HepG2 (cell line): ENCODE results near the gene IVL. TPM values are rescaled to one million over a fixed set of nuclear protein-coding genes. Genes with fewer than 3 reads are reported as not detected.

Source experiments
- ATAC-seq: fragments of 200-7000 bp; cut with Tn5 transposase; 3 replicates; pipeline ENCODE4 v1.9.1; 2020; ENCODE audit warnings: mild to moderate bottlenecking, moderate library complexity
- BruUV-seq: library from RNA; stranded (reverse); fragments of 400-500 nt; replicated peaks from 2 replicates; lab custom pipeline; 2021; lab: Mats Ljungman, UMichigan
- CTCF ChIA-PET: fragments of 300-600 bp; formaldehyde crosslinking; extraction: SDS; loops from one replicate; lab custom pipeline; 2021; ENCODE audit warnings: low total read pairs, inconsistent platforms, low intra/inter-chr PET ratio; lab: Yijun Ruan, JAX
- POLR2A ChIA-PET: fragments of 350-600 bp; sonication (Branson Sonifier 250); formaldehyde crosslinking; loops from one replicate; lab custom pipeline; 2020; ENCODE audit warnings: antibody characterized with exemption, inconsistent platforms; lab: Yijun Ruan, JAX
- DNase-seq: peaks from one replicate; pipeline ENCODE4 v3.0.0-alpha.2; 2015; ENCODE audit warnings: low spot score
- FAIRE-seq: peaks from 3 replicates; lab custom pipeline; 2011; peaks lifted over from hg19 to GRCh38; lab: Jason Lieb, UNC
- H2AFZ ChIP-seq: one replicate; pipeline ENCODE4 v1.6.1; 2011; ENCODE audit warnings: low read length, inconsistent platforms
- H3K27ac ChIP-seq: fragments of 300-600 bp; 3 replicates; pipeline ENCODE4 v1.8.0; 2011; ENCODE audit warnings: mixed run types, mild to moderate bottlenecking, mixed read lengths, low read length, inconsistent platforms; ENCODE audit not compliant: insufficient read depth; ENCODE audit errors: extremely low read length
- H3K27me3 ChIP-seq, 2 experiments: fragments of 200-600 bp in 1 of 2; 2 replicates in 1 of 2; 3 replicates in 1 of 2; pipeline versions ENCODE4 v1.6.0 to v1.8.0; 2011; ENCODE audit warnings: low read length in 2 of 2, mild to moderate bottlenecking in 2 of 2, moderate library complexity in 2 of 2, inconsistent platforms in 1 of 2; ENCODE audit not compliant: insufficient read depth in 2 of 2, control insufficient read depth in 1 of 2
- H3K36me3 ChIP-seq, 2 experiments: fragments of 200-600 bp in 1 of 2; replicated peaks in 1 of 2; 2 replicates in 1 of 2; 3 replicates in 1 of 2; pipeline versions ENCODE4 v1.5.1 to v1.8.0; 2011; ENCODE audit warnings: low read length in 2 of 2, inconsistent platforms in 1 of 2; ENCODE audit not compliant: insufficient read depth in 2 of 2, control insufficient read depth in 1 of 2
- H3K4me1 ChIP-seq: 2 replicates; pipeline ENCODE4 v1.5.1; 2012; ENCODE audit warnings: low read length, inconsistent platforms; ENCODE audit not compliant: insufficient read depth
- H3K4me2 ChIP-seq: 2 replicates; pipeline ENCODE4 v1.6.0; 2011; ENCODE audit warnings: low read depth, low read length, inconsistent platforms
- H3K4me3 ChIP-seq, 3 experiments: fragments of 200-600 bp in 1 of 3; sonication (generic), shearing (Covaris generic) in 1 of 3; replicated peaks in 1 of 3; 2 replicates each; pipeline ENCODE4 v1.5.1; 2011 to 2016; ENCODE audit warnings: low read length in 3 of 3, inconsistent platforms in 2 of 3, low read depth in 2 of 3, mild to moderate bottlenecking in 2 of 3, control low read depth in 1 of 3, mixed read lengths in 1 of 3; ENCODE audit not compliant: insufficient read depth in 1 of 3
- H3K79me2 ChIP-seq: one replicate; pipeline ENCODE4 v1.6.1; 2011; ENCODE audit warnings: low read length, inconsistent platforms; ENCODE audit not compliant: insufficient read depth
- H3K9ac ChIP-seq: 2 replicates; pipeline ENCODE4 v1.6.0; 2011; ENCODE audit warnings: mild to moderate bottlenecking, low read depth, low read length, inconsistent platforms; ENCODE audit not compliant: insufficient read depth
- H3K9me3 ChIP-seq: 2 replicates; pipeline ENCODE4 v1.5.1; 2012; ENCODE audit warnings: mild to moderate bottlenecking, low read length
- H4K20me1 ChIP-seq: 2 replicates; pipeline ENCODE4 v1.6.0; 2011; ENCODE audit warnings: inconsistent platforms, mild to moderate bottlenecking, low read length, moderate library complexity; ENCODE audit not compliant: insufficient read depth
- ATF7 ChIP-seq, 2 experiments: fragments of 450-650 bp in 1 of 2; sonication (generic) in 1 of 2; formaldehyde crosslinking in 1 of 2; IDR thresholded peaks; 2 replicates each; pipeline versions ENCODE4 v1.4.0 to v1.6.1; 2016 to 2020; ENCODE audit warnings: antibody characterized with exemption in 1 of 2, mild to moderate bottlenecking in 1 of 2, missing genetic modification reagents in 1 of 2
- CREB1 ChIP-seq, 2 experiments: fragments of 450-650 bp in 1 of 2; IDR thresholded peaks; 2 replicates each; pipeline ENCODE4 v1.6.1; 2016 to 2017; ENCODE audit warnings: control low read depth in 1 of 2, mild to moderate bottlenecking in 1 of 2, missing compliant biosample characterization in 1 of 2, missing genetic modification characterization in 1 of 2
- TEAD3 ChIP-seq: optimal IDR thresholded peaks from 2 replicates; pipeline ENCODE3; 2016; ENCODE audit warnings: borderline replicate concordance
- ZNF225 ChIP-seq: sonication (generic); formaldehyde crosslinking; IDR thresholded peaks from 2 replicates; pipeline ENCODE4 v1.4.0; 2020; ENCODE audit warnings: mild to moderate bottlenecking, missing genetic modification reagents
- WGBS: methylation state at CpG from one replicate; pipeline ENCODE4 v1.1.6; 2017; ENCODE audit warnings: low lambda C conversion rate; 5-methylcytosine and 5-hydroxymethylcytosine counted together
- in situ Hi-C: cut with HindIII; loops from 2 replicates; pipeline ENCODE4 v1.10.0; 2017; ENCODE audit warnings: low pct_unique_long_range_greater_than_20kb; ENCODE audit not compliant: extremely low pct_ligation_motif_present
- intact Hi-C: fragments of 100-400 bp; cut with micrococcal nuclease; formaldehyde crosslinking; loops from one replicate; pipeline ENCODE4 v1.10.0; 2022; ENCODE audit not compliant: unreplicated experiment
- polyA plus RNA-seq, 8 experiments: library from polyadenylated mRNA; depleted of rRNA in 3 of 8; stranded (reverse) in 7 of 8; unstranded in 1 of 8; fragments of >200 nt; fragmentation: Illumina TruSeq in 4 of 8; extraction: Trizol in 4 of 8; gene quantifications; 2 replicates each; pipeline versions ENCODE4 v1.2.1 to v1.2.3, GENCODE V29; 2011 to 2016; ENCODE audit warnings: low read depth in 4 of 8, missing spikeins in 1 of 8, mixed read lengths in 1 of 8; ENCODE audit not compliant: insufficient read depth in 1 of 8
- total RNA-seq, 5 experiments: library from RNA; depleted of rRNA; stranded (reverse); fragments of >200 nt; fragmentation: Illumina TruSeq; extraction: Trizol; gene quantifications; 2 replicates each; pipeline ENCODE4 v1.2.3, GENCODE V29; 2016; ENCODE audit warnings: low read depth in 1 of 5
- TF ChIP-seq, protein P1 (sequence below), 2 experiments: sonication (generic) in 1 of 2; formaldehyde crosslinking in 1 of 2; IDR thresholded peaks; 2 replicates each; pipeline versions ENCODE4 v1.4.0 to v1.6.1; 2016 to 2020; ENCODE audit warnings: borderline replicate concordance in 1 of 2, low read depth in 1 of 2, mild to moderate bottlenecking in 1 of 2, missing genetic modification reagents in 1 of 2
- TF ChIP-seq, protein P2 (sequence below): sonication (generic); formaldehyde crosslinking; IDR thresholded peaks from 2 replicates; pipeline ENCODE4 v1.4.0; 2020; ENCODE audit warnings: missing genetic modification reagents

The IVL gene
- total and polyA plus RNA-seq, 2 of the 13 experiments (the other 11 are each of a cell fraction or from before 2014, with no cell fraction given) = not detected

- H3K27ac ChIP-seq = no peak overlapping the region
- TF ChIP-seq CREB1 (IDR thresholded peaks at IDR 0.05) (peak; percentile 54; the same call in 1 of the 2 replicates), CREB1 (CRISPR knock-in tag; IDR thresholded peaks at IDR 0.05) (no peak), ZNF225 (CRISPR knock-in tag) (no peak), ATF7 (IDR thresholded peaks at IDR 0.05) (peak; percentile 87), ATF7 (CRISPR knock-in tag; IDR thresholded peaks at IDR 0.05) (no peak), TEAD3 (no peak)
- no peaks in the 10 kb centered on the region for H3K9me3 ChIP-seq
- DNase-seq (no peak), FAIRE-seq (no peak), ATAC-seq (no peak)
- in situ Hi-C loops (no loop called here), intact Hi-C loops (no loop called here)
- no peak overlapping the region for H3K9ac ChIP-seq
- 17% methylated on average over 3 of the region's 3 CpGs for WGBS
- no peak overlapping the region for H3K4me3 ChIP-seq
- BruUV-seq = no TSS peak
- no peak overlapping the region for H2AFZ ChIP-seq
- no peak overlapping the region for H3K4me2 ChIP-seq
- no peaks in the 10 kb centered on the region for H3K36me3 ChIP-seq
- H3K79me2 ChIP-seq = no peaks in the 10 kb centered on the region
- H4K20me1 ChIP-seq = no peaks in the 10 kb centered on the region
- H3K4me1 ChIP-seq = no peaks in the 10 kb centered on the region
- CTCF ChIA-PET = no interaction called here
- POLR2A ChIA-PET = no interaction called here
- H3K27me3 ChIP-seq = no peaks in the 10 kb centered on the region
Measured at GRCh38 chr1:152860129-152860528, 48.2 kb upstream of the IVL start.

GRCh38 chr1:152861374-152861773 is 47.0 kb upstream of the IVL start:
- Histone ChIP-seq H3K4me3 (no peak overlapping the region), H3K9me3 (no peaks in the 10 kb centered on the region), H3K9ac (no peak overlapping the region), H3K36me3 (no peaks in the 10 kb centered on the region), H3K79me2 (no peaks in the 10 kb centered on the region), H3K27me3 (no peaks in the 10 kb centered on the region), H3K4me1 (no peaks in the 10 kb centered on the region), H2AFZ (no peak overlapping the region), H3K4me2 (no peak overlapping the region), H3K27ac (no peak overlapping the region), H4K20me1 (no peaks in the 10 kb centered on the region)
- ChIA-PET CTCF (no interaction called here), POLR2A (no interaction called here)
- ATAC-seq (no peak), FAIRE-seq (no peak), DNase-seq (no peak)
- in situ Hi-C loops = no loop called here
- WGBS = 0% methylated on average over 3 of the region's 4 CpGs
- no TSS peak for BruUV-seq
- intact Hi-C loops = no loop called here
- TF ChIP-seq, protein P1, sequence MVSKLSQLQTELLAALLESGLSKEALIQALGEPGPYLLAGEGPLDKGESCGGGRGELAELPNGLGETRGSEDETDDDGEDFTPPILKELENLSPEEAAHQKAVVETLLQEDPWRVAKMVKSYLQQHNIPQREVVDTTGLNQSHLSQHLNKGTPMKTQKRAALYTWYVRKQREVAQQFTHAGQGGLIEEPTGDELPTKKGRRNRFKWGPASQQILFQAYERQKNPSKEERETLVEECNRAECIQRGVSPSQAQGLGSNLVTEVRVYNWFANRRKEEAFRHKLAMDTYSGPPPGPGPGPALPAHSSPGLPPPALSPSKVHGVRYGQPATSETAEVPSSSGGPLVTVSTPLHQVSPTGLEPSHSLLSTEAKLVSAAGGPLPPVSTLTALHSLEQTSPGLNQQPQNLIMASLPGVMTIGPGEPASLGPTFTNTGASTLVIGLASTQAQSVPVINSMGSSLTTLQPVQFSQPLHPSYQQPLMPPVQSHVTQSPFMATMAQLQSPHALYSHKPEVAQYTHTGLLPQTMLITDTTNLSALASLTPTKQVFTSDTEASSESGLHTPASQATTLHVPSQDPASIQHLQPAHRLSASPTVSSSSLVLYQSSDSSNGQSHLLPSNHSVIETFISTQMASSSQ (IDR thresholded peaks at IDR 0.05; ENCODE audit: low read depth) = no peak
- TF ChIP-seq, protein P1 (CRISPR knock-in tag; IDR thresholded peaks at IDR 0.05; ENCODE audit: borderline replicate concordance) = no peak
- TF ChIP-seq, protein P2, sequence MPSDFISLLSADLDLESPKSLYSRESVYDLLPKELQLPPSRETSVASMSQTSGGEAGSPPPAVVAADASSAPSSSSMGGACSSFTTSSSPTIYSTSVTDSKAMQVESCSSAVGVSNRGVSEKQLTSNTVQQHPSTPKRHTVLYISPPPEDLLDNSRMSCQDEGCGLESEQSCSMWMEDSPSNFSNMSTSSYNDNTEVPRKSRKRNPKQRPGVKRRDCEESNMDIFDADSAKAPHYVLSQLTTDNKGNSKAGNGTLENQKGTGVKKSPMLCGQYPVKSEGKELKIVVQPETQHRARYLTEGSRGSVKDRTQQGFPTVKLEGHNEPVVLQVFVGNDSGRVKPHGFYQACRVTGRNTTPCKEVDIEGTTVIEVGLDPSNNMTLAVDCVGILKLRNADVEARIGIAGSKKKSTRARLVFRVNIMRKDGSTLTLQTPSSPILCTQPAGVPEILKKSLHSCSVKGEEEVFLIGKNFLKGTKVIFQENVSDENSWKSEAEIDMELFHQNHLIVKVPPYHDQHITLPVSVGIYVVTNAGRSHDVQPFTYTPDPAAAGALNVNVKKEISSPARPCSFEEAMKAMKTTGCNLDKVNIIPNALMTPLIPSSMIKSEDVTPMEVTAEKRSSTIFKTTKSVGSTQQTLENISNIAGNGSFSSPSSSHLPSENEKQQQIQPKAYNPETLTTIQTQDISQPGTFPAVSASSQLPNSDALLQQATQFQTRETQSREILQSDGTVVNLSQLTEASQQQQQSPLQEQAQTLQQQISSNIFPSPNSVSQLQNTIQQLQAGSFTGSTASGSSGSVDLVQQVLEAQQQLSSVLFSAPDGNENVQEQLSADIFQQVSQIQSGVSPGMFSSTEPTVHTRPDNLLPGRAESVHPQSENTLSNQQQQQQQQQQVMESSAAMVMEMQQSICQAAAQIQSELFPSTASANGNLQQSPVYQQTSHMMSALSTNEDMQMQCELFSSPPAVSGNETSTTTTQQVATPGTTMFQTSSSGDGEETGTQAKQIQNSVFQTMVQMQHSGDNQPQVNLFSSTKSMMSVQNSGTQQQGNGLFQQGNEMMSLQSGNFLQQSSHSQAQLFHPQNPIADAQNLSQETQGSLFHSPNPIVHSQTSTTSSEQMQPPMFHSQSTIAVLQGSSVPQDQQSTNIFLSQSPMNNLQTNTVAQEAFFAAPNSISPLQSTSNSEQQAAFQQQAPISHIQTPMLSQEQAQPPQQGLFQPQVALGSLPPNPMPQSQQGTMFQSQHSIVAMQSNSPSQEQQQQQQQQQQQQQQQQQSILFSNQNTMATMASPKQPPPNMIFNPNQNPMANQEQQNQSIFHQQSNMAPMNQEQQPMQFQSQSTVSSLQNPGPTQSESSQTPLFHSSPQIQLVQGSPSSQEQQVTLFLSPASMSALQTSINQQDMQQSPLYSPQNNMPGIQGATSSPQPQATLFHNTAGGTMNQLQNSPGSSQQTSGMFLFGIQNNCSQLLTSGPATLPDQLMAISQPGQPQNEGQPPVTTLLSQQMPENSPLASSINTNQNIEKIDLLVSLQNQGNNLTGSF (CRISPR knock-in tag) = no peak
